Ovary (tissue), 3 donors: ENCODE results near the gene SLC5A6.

ENCODE experiments used
- POLR2A ChIP-seq: fragments of 450-650 bp; IDR thresholded peaks from one replicate; pipeline ENCODE4 v1.6.1; 2017; ENCODE audit warnings: antibody characterized with exemption, mild to moderate bottlenecking, moderate library complexity
- TF ChIP-seq, protein P1 (sequence below), 3 donors: fragments of 450-650 bp in 2 of 3; fragments of 200-600 bp in 1 of 3; IDR thresholded peaks; one replicate each; pipeline versions ENCODE4 v1.5.1 to v1.8.0; 2016 to 2022; ENCODE audit warnings: antibody characterized with exemption in 3 of 3, mild to moderate bottlenecking in 1 of 3
- donor health status: DM: no; HTN: no; CAD: no.

DNA sequence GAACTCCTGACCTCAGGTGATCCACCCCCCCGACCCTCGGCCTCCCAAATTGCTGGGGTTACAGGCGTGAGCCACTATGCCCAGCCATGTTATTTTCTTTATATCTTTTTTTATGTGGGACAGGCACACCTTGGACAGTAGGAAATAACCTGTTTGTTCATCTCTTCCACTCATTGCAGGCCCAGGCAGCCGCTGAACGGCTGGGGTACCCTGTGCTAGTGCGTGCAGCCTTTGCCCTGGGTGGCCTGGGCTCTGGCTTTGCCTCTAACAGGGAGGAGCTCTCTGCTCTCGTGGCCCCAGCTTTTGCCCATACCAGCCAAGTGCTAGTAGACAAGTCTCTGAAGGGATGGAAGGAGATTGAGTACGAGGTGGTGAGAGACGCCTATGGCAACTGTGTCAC is 13.5 kb upstream of the SLC5A6 start:
- TF ChIP-seq, protein P1, sequence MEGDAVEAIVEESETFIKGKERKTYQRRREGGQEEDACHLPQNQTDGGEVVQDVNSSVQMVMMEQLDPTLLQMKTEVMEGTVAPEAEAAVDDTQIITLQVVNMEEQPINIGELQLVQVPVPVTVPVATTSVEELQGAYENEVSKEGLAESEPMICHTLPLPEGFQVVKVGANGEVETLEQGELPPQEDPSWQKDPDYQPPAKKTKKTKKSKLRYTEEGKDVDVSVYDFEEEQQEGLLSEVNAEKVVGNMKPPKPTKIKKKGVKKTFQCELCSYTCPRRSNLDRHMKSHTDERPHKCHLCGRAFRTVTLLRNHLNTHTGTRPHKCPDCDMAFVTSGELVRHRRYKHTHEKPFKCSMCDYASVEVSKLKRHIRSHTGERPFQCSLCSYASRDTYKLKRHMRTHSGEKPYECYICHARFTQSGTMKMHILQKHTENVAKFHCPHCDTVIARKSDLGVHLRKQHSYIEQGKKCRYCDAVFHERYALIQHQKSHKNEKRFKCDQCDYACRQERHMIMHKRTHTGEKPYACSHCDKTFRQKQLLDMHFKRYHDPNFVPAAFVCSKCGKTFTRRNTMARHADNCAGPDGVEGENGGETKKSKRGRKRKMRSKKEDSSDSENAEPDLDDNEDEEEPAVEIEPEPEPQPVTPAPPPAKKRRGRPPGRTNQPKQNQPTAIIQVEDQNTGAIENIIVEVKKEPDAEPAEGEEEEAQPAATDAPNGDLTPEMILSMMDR (IDR thresholded peaks at IDR 0.05): no peak
- no peak for TF ChIP-seq POLR2A
